Urinary bladder (tissue), 4 donors: ENCODE results near the gene NPC1L1. TPM values are rescaled to one million over a fixed set of nuclear protein-coding genes. Genes with fewer than 3 reads are reported as not detected.
"Not testable (repeated sequence)": the region's sequence is repeated elsewhere in the genome, so short reads cannot be mapped to it uniquely, and the experiment has no call there.

ENCODE experiments used
- DNase-seq: peaks from one replicate; pipeline ENCODE4 v3.0.0-alpha.2; 2015; ENCODE audit errors: extremely low spot score
- H3K27ac ChIP-seq: one replicate; pipeline ENCODE4 v1.5.1; 2013; ENCODE audit warnings: low read depth, mild to moderate bottlenecking, moderate library complexity
- H3K36me3 ChIP-seq: one replicate; pipeline ENCODE4 v1.6.1; 2013; ENCODE audit warnings: mild to moderate bottlenecking, moderate library complexity; ENCODE audit not compliant: insufficient read depth
- H3K4me1 ChIP-seq: one replicate; pipeline ENCODE4 v1.6.1; 2013; ENCODE audit warnings: mild to moderate bottlenecking, moderate library complexity; ENCODE audit not compliant: insufficient read depth
- H3K4me3 ChIP-seq: one replicate; pipeline ENCODE4 v1.5.1; 2013; ENCODE audit warnings: low read depth, low read length
- WGBS: extraction: QIAGEN DNeasy Blood & Tissue Kit; methylation state at CpG from one replicate; pipeline ENCODE4 v1.1.7; 2013; 5-methylcytosine and 5-hydroxymethylcytosine counted together
- polyA plus RNA-seq: library from polyadenylated mRNA; stranded (reverse); fragments of 200-250 nt; gene quantifications from one replicate; pipeline ENCODE4 v1.2.3, GENCODE V29; 2013
- total RNA-seq: library from RNA; depleted of rRNA; stranded (reverse); fragments of >200 nt; gene quantifications from one replicate; pipeline ENCODE4 v1.2.3, GENCODE V29; 2014
- donor health status: healthy with polysubstance abuse.
- donor health status: healthy.

The NPC1L1 gene
- total and polyA plus RNA-seq, 2 donors: 0.25 TPM; not detected in 1

GRCh38 chr7:44569959-44570358 is 28.8 kb upstream of the NPC1L1 start:
- no peak overlapping the region for H3K4me3 ChIP-seq
- no peaks in the 10 kb centered on the region for H3K4me1 ChIP-seq
- WGBS: 91% methylated on average over 9 of the region's 9 CpGs
- DNase-seq: no peak
- H3K36me3 ChIP-seq: no peaks in the 10 kb centered on the region
- H3K27ac ChIP-seq: no peak overlapping the region

GRCh38 chr7:44568771-44569560 is 27.8 kb upstream of the NPC1L1 start:
- no peaks in the 10 kb centered on the region for H3K36me3 ChIP-seq
- no peak overlapping the region for H3K27ac ChIP-seq
- DNase-seq: no peak
- no peaks in the 10 kb centered on the region for H3K4me1 ChIP-seq
- 89% methylated on average over 17 of the region's 17 CpGs for WGBS
- no peak overlapping the region for H3K4me3 ChIP-seq

GRCh38 chr7:44567884-44568283 is 26.8 kb upstream of the NPC1L1 start:
- WGBS: 92% methylated on average over 6 of the region's 6 CpGs
- Histone ChIP-seq H3K4me1 (no peaks in the 10 kb centered on the region), H3K4me3 (no peak overlapping the region), H3K36me3 (no peaks in the 10 kb centered on the region), H3K27ac (no peak overlapping the region)
- DNase-seq: no peak

- H3K36me3 ChIP-seq: no peaks in the 10 kb centered on the region
- no peak overlapping the region for H3K4me3 ChIP-seq
- 93% methylated on average over 5 of the region's 5 CpGs for WGBS
- H3K27ac ChIP-seq: no peak overlapping the region
- DNase-seq: no peak
- no peaks in the 10 kb centered on the region for H3K4me1 ChIP-seq
These were observed 25.6 kb upstream of the NPC1L1 start for GRCh38 chr7:44566680-44567079.

- Histone ChIP-seq H3K4me3 (no peak overlapping the region), H3K4me1 (no peaks in the 10 kb centered on the region), H3K27ac (no peak overlapping the region), H3K36me3 (no peaks in the 10 kb centered on the region)
- no peak for DNase-seq
- 75% methylated on average over 16 of the region's 16 CpGs for WGBS
These were observed 24.8 kb upstream of the NPC1L1 start for GRCh38 chr7:44565795-44566559.

GRCh38 chr7:44565097-44565794 is 24.1 kb upstream of the NPC1L1 start:
- no peaks in the 10 kb centered on the region for H3K4me1 ChIP-seq
- H3K27ac ChIP-seq: no peak overlapping the region
- H3K36me3 ChIP-seq: no peaks in the 10 kb centered on the region
- no peak for DNase-seq
- no peak overlapping the region for H3K4me3 ChIP-seq
- 62% methylated on average over 13 of the region's 13 CpGs for WGBS

GRCh38 chr7:44564606-44565005 is 23.5 kb upstream of the NPC1L1 start:
- no peak overlapping the region for H3K4me3 ChIP-seq
- no peaks in the 10 kb centered on the region for H3K36me3 ChIP-seq
- no peaks in the 10 kb centered on the region for H3K4me1 ChIP-seq
- H3K27ac ChIP-seq: no peak overlapping the region
- WGBS: 83% methylated on average over 2 of the region's 2 CpGs
- DNase-seq: no peak

- H3K27ac ChIP-seq: no peak overlapping the region
- no peaks in the 10 kb centered on the region for H3K4me1 ChIP-seq
- H3K36me3 ChIP-seq: no peaks in the 10 kb centered on the region
- H3K4me3 ChIP-seq: no peak overlapping the region
- 73% methylated on average over 3 of the region's 3 CpGs for WGBS
- DNase-seq: no peak
These were observed 22.1 kb upstream of the NPC1L1 start for GRCh38 chr7:44563171-44563679.

GRCh38 chr7:44562622-44562962 is 21.5 kb upstream of the NPC1L1 start:
- not testable (repeated sequence) for H3K4me1 ChIP-seq, H3K27ac ChIP-seq, H3K36me3 ChIP-seq, H3K4me3 ChIP-seq, DNase-seq
- WGBS: 84% methylated on average over 8 of the region's 8 CpGs

- WGBS: 71% methylated on average over 7 of the region's 7 CpGs
- H3K4me3 ChIP-seq: no peak overlapping the region
- no peak overlapping the region for H3K27ac ChIP-seq
- H3K4me1 ChIP-seq: no peaks in the 10 kb centered on the region
- no peak for DNase-seq
- no peaks in the 10 kb centered on the region for H3K36me3 ChIP-seq
These were observed 21.0 kb upstream of the NPC1L1 start for GRCh38 chr7:44561962-44562621.

GRCh38 chr7:44561481-44561880 is 20.4 kb upstream of the NPC1L1 start:
- DNase-seq: no peak
- WGBS: 88% methylated on average over 6 of the region's 6 CpGs
- no peaks in the 10 kb centered on the region for H3K4me1 ChIP-seq

GRCh38 chr7:44559485-44559884 is 18.4 kb upstream of the NPC1L1 start:
- Histone ChIP-seq H3K27ac (no peak overlapping the region), H3K36me3 (no peaks in the 10 kb centered on the region), H3K4me3 (no peak overlapping the region), H3K4me1 (no peaks in the 10 kb centered on the region)
- DNase-seq: no peak
- WGBS: 69% methylated on average over 4 of the region's 4 CpGs

More at GRCh38 chr7:44561481-44561880, 20.4 kb upstream of the NPC1L1 start:
- H3K27ac ChIP-seq: no peak overlapping the region
- no peak overlapping the region for H3K4me3 ChIP-seq
- no peaks in the 10 kb centered on the region for H3K36me3 ChIP-seq

- H3K27ac ChIP-seq: no peak overlapping the region
- no peaks in the 10 kb centered on the region for H3K36me3 ChIP-seq
- 81% methylated on average over 2 of the region's 2 CpGs for WGBS
- no peak overlapping the region for H3K4me3 ChIP-seq
- no peak for DNase-seq
- no peaks in the 10 kb centered on the region for H3K4me1 ChIP-seq
These were observed 16.4 kb upstream of the NPC1L1 start for GRCh38 chr7:44557485-44557884.
